HepG2 (cell line): ENCODE results near the gene ZC3H4.

Experiments used
- AHDC1 ChIP-seq: sonication (generic); formaldehyde crosslinking; IDR thresholded peaks from 2 replicates; pipeline ENCODE4 v1.5.1; 2020; ENCODE audit warnings: mild to moderate bottlenecking, missing genetic modification reagents, borderline replicate concordance
- ZFP37 ChIP-seq: sonication (generic); formaldehyde crosslinking; IDR thresholded peaks from 2 replicates; pipeline ENCODE4 v1.4.0; 2020; ENCODE audit warnings: missing genetic modification reagents, borderline replicate concordance

GRCh38 chr19:47056411-47056810, 57.2 kb downstream of the ZC3H4 start:
- TF ChIP-seq AHDC1 (CRISPR knock-in tag): no peak
- TF ChIP-seq ZFP37: no peak
